ENCODE results near the gene ZMYND10. TPM values are rescaled to one million over a fixed set of nuclear protein-coding genes. Genes with fewer than 3 reads are reported as not detected.
A peak's percentile ranks its signal among the peaks of the same experiment; 100 is the strongest.

Gene ZMYND10
- total RNA-seq, 2 donors from 2014 or later, result 0.22 to 1.4 TPM

DNA sequence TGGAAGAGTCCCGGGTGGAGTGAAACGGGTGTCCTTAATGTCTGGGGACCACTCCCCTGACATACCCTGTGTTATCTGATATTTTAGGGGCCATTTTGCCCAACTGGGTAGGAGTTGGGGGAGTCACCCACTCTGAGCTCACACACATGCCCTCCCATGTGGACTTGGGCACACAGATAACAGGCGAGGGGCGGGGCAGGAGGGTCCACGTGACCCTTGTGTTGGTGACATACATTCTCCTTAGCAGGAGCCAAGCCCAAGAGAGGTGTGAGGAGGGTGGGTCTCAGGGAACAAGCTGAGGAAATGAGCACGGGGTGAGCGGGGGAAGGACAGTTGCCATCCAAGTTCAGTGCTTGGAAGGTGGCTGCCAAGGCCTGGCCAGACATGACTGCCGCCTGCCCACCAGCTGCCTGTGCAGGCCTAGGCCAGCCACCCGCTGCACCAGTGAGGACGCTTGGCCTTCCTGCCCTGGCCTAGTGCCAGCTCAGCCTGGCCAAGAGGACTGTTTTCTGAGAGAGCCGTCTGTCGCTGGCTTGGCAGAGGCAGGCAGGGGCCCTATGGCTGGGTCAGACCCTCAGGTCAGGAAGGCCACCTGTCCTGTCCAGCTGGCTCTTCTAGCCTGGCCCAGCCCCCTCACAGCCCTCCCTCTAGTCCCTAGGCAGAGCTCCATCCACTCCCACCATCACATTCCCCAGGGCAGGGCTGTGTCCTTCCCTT, 45.1 kb upstream of the ZMYND10 start:
- H3K27ac ChIP-seq (ENCODE audit: low read depth, low read length), result no peak overlapping the region
- no peaks in the 10 kb centered on the region for H3K36me3 Mint-ChIP-seq (ENCODE audit: low read depth)
- H3K27me3 ChIP-seq (ENCODE audit: control insufficient read depth, insufficient read depth, low read length, poor library complexity, severe bottlenecking), result no peaks in the 10 kb centered on the region
- no peak overlapping the region for H3K9ac ChIP-seq (ENCODE audit: extremely low read depth, low read length, poor library complexity, severe bottlenecking)
- peaks cover 4% of the 10 kb centered on the region for H3K4me1 Mint-ChIP-seq
- H3K4me3 ChIP-seq (ENCODE audit: low read length), result no peak overlapping the region
- TF ChIP-seq CTCF (conservative IDR thresholded peaks at IDR 0.05), result no peak
- H3K4me1 ChIP-seq (ENCODE audit: control insufficient read depth, insufficient read depth, low read length), result peaks cover 6% of the 10 kb centered on the region
- no peak overlapping the region for H3K4me3 Mint-ChIP-seq
- 72 to 92% methylated on average over 4 to 12 of the region's 12 CpGs for WGBS, 2 experiments (ENCODE audit: insufficient coverage in 1 of 2, insufficient read length in 1 of 2)
- no peak for DNase-seq
- no peaks in the 10 kb centered on the region for H3K36me3 ChIP-seq (ENCODE audit: control insufficient read depth, insufficient read depth, low read length)
- H3K27ac Mint-ChIP-seq, result no peak overlapping the region
- H3K27me3 Mint-ChIP-seq (ENCODE audit: insufficient read depth), result no peaks in the 10 kb centered on the region
- H3K9me3 Mint-ChIP-seq, result no peaks in the 10 kb centered on the region
- no peaks in the 10 kb centered on the region for H3K9me3 ChIP-seq (ENCODE audit: control insufficient read depth, low read length)

DNA sequence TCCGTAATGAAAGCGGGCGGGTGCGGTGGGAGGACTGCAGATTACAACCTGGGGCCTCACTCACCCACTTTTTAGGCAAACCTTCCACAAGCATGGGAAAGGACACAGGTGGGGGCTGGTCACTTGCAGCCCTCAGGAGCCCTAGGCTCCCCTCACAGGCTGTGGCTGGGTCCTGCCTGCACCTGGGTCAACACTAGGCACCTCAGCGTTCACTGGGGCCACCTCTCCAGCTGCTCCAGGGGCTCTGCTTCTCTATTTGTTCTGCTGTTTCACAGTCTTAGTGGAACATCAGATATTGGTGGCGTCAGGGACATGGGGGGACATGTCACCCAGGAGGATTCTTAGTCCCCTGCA, 43.9 kb upstream of the ZMYND10 start:
- peaks cover 6% of the 10 kb centered on the region for H3K4me1 Mint-ChIP-seq
- Histone ChIP-seq H3K27ac (ENCODE audit: low read depth, low read length) (no peak overlapping the region), H3K9ac (ENCODE audit: extremely low read depth, low read length, poor library complexity, severe bottlenecking) (no peak overlapping the region), H3K9me3 (ENCODE audit: control insufficient read depth, low read length) (no peaks in the 10 kb centered on the region), H3K27me3 (ENCODE audit: control insufficient read depth, insufficient read depth, low read length, poor library complexity, severe bottlenecking) (no peaks in the 10 kb centered on the region), H3K4me3 (ENCODE audit: low read length) (no peak overlapping the region), H3K4me1 (ENCODE audit: control insufficient read depth, insufficient read depth, low read length) (peaks cover 7% of the 10 kb centered on the region), H3K36me3 (ENCODE audit: control insufficient read depth, insufficient read depth, low read length) (no peaks in the 10 kb centered on the region)
- H3K27ac Mint-ChIP-seq, result no peak overlapping the region
- H3K9me3 Mint-ChIP-seq, result no peaks in the 10 kb centered on the region
- H3K36me3 Mint-ChIP-seq (ENCODE audit: low read depth), result no peaks in the 10 kb centered on the region
- WGBS, 2 experiments (ENCODE audit: insufficient coverage in 1 of 2, insufficient read length in 1 of 2), result 93% methylated on average over 2 to 6 of the region's 6 CpGs
- H3K27me3 Mint-ChIP-seq (ENCODE audit: insufficient read depth), result no peaks in the 10 kb centered on the region
- DNase-seq, result no peak
- no peak for TF ChIP-seq CTCF (conservative IDR thresholded peaks at IDR 0.05)
- H3K4me3 Mint-ChIP-seq, result no peak overlapping the region

DNA sequence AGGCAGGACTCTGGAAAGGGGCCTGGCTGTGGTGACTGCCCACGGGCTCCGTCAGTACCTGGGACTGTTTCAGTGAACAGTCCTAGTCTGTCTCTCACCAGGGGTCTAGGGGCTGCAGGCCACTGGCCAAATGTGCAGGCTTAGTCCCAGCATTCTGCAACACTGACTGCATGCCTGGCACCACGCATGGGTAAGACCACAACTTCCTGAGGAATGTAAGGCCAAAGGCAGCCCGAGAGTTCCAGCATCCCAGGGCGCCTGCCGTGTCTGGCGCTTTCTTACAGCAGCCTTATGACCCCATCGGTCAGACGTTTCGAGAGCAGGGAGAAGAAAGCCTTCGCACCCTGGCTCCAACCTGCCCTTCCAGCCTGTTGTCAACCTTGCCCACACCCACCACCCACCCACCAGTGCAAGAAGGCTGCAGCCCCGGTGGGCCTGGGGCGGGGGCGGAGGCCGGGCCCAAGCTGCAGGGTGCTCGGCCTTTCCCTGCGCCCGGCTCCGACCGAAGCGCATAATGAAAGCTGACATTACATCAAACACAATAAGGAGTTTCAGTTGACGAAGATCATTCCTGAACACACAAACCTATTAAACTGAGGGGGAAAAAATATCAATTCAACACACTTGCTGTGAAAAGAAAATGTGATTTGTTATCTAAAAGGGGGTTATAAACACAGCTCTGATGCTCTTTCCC, 43.3 kb upstream of the ZMYND10 start:
- no peaks in the 10 kb centered on the region for H3K9me3 Mint-ChIP-seq
- no peak overlapping the region for H3K4me3 ChIP-seq (ENCODE audit: low read length)
- no peaks in the 10 kb centered on the region for H3K27me3 ChIP-seq (ENCODE audit: control insufficient read depth, insufficient read depth, low read length, poor library complexity, severe bottlenecking)
- H3K4me1 Mint-ChIP-seq, result peaks cover 6% of the 10 kb centered on the region
- H3K4me3 Mint-ChIP-seq, result no peak overlapping the region
- no peaks in the 10 kb centered on the region for H3K36me3 Mint-ChIP-seq (ENCODE audit: low read depth)
- H3K36me3 ChIP-seq (ENCODE audit: control insufficient read depth, insufficient read depth, low read length), result no peaks in the 10 kb centered on the region
- 79 to 88% methylated on average over 6 to 22 of the region's 22 CpGs for WGBS, 2 experiments (ENCODE audit: insufficient coverage in 1 of 2, insufficient read length in 1 of 2)
- H3K9me3 ChIP-seq (ENCODE audit: control insufficient read depth, low read length), result no peaks in the 10 kb centered on the region
- peak overlapping the region; percentile 66 for H3K27ac ChIP-seq (ENCODE audit: low read depth, low read length)
- H3K27ac Mint-ChIP-seq, result no peak overlapping the region
- H3K4me1 ChIP-seq (ENCODE audit: control insufficient read depth, insufficient read depth, low read length), result peaks cover 7% of the 10 kb centered on the region
- no peaks in the 10 kb centered on the region for H3K27me3 Mint-ChIP-seq (ENCODE audit: insufficient read depth)
- no peak overlapping the region for H3K9ac ChIP-seq (ENCODE audit: extremely low read depth, low read length, poor library complexity, severe bottlenecking)
- no peak for DNase-seq
- peak; percentile 24 for TF ChIP-seq CTCF (conservative IDR thresholded peaks at IDR 0.05)
